Stomach (tissue), 9 donors: ENCODE data around the gene TMEM185A. TPM values are rescaled to one million over a fixed set of nuclear protein-coding genes. Genes with fewer than 3 reads are reported as not detected.

Source experiments
- DNase-seq, 2 donors: peaks; one replicate each; pipeline versions ENCODE4 v3.0.0 to v3.0.0-alpha.2; 2013 to 2019
- H3K27ac ChIP-seq, 5 donors: fragments of 200-600 bp in 4 of 5; sonication (generic) in 4 of 5; one replicate each; pipeline ENCODE4 v1.5.1; 2013 to 2019; ENCODE audit warnings: mild to moderate bottlenecking in 1 of 5, moderate library complexity in 1 of 5
- H3K27me3 ChIP-seq, 3 donors: fragments of 200-600 bp; sonication (generic); one replicate each; pipeline ENCODE4 v1.5.1; 2017 to 2019; ENCODE audit warnings: mixed run types in 1 of 3
- H3K36me3 ChIP-seq, 4 donors: fragments of 200-600 bp; sonication (generic); 1 replicate in 3 of 4; 2 replicates in 1 of 4; pipeline ENCODE4 v1.5.1; 2016 to 2019
- H3K4me1 ChIP-seq, 4 donors: fragments of 200-600 bp; sonication (generic); one replicate each; pipeline ENCODE4 v1.5.1; 2016 to 2019
- H3K4me3 ChIP-seq, 4 donors: fragments of 200-600 bp; sonication (generic) in 3 of 4; one replicate each; pipeline ENCODE4 v1.5.1; 2016 to 2019; ENCODE audit warnings: mild to moderate bottlenecking in 1 of 4
- H3K9me3 ChIP-seq, 4 donors: fragments of 200-600 bp; sonication (generic); one replicate each; pipeline ENCODE4 v1.5.1; 2016 to 2019
- EP300 ChIP-seq: sonication (generic); formaldehyde crosslinking; IDR thresholded peaks from one replicate; pipeline ENCODE4 v1.6.1; 2017; ENCODE audit warnings: antibody characterized with exemption
- POLR2A ChIP-seq, 4 donors: fragments of 450-650 bp; IDR thresholded peaks; one replicate each; pipeline ENCODE4 v1.6.1; 2016; ENCODE audit warnings: antibody characterized with exemption in 4 of 4, control low read depth in 2 of 4, mild to moderate bottlenecking in 1 of 4, moderate library complexity in 1 of 4
- POLR2AphosphoS5 ChIP-seq, 3 donors: sonication (generic); formaldehyde crosslinking; IDR thresholded peaks; one replicate each; pipeline ENCODE4 v1.6.1; 2016; ENCODE audit warnings: antibody characterized with exemption in 3 of 3
- WGBS, 5 donors: extraction: QIAGEN DNeasy Blood & Tissue Kit in 3 of 5; methylation state at CpG; one replicate each; pipeline versions ENCODE4 v1.1.5 to v1.1.7; 2013 to 2018; 5-methylcytosine and 5-hydroxymethylcytosine counted together
- intact Hi-C: fragments of 100-400 bp; cut with DNase I; formaldehyde crosslinking; loops from one replicate; pipeline ENCODE4 v1.15.1; 2023; ENCODE audit warnings: low total_unique reads
- polyA plus RNA-seq, 3 donors: library from polyadenylated mRNA; stranded (reverse); fragments of 200-250 nt; gene quantifications; one replicate each; pipeline ENCODE4 v1.2.3, GENCODE V29; 2013
- total RNA-seq, 5 donors: library from RNA; depleted of rRNA; stranded (reverse); fragments of >200 nt; gene quantifications; one replicate each; pipeline versions ENCODE4 v1.1.0 to v1.2.3, GENCODE V29; 2014 to 2016
- TF ChIP-seq, protein P1 (sequence below), 7 experiments: fragments of 450-650 bp in 4 of 7; fragments of 200-600 bp in 3 of 7; sonication (generic) in 3 of 7; IDR thresholded peaks; one replicate each; pipeline ENCODE4 v1.5.1; 2016 to 2019; ENCODE audit warnings: antibody characterized with exemption in 7 of 7, control low read depth in 2 of 7, mild to moderate bottlenecking in 1 of 7
- donor health status: healthy with polysubstance abuse.
- donor health status: Bipolar disorder and iron deficiency.
- donor health status: healthy.

TMEM185A gene
- total and polyA plus RNA-seq, 8 donors: 3.5 to 22.0 (median 14.8) TPM

DNA sequence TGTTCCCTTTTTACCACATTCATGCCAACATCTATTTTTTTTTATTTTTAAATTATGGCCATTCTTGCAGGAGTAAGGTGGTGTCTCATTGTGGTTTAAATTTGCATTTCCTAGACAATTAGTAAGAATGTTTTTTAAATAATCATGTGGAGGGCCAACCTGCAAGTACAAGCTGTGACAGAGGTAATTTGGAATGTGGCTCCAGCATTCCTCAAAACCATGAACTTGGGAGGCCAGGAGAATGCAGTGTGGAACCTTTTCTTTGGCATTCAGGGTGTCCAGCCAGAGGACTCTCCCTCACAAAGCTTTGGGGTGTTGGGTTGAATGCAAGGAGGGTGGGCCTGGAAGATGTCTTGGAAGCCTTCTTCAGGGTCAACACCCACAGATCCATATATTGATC, 7.3 kb upstream of the TMEM185A start:
- TF ChIP-seq EP300 (no peak), POLR2AphosphoS5 (IDR thresholded peaks at IDR 0.05) (no peak), POLR2A (IDR thresholded peaks at IDR 0.05) (no peak)
- TF ChIP-seq, protein P1, sequence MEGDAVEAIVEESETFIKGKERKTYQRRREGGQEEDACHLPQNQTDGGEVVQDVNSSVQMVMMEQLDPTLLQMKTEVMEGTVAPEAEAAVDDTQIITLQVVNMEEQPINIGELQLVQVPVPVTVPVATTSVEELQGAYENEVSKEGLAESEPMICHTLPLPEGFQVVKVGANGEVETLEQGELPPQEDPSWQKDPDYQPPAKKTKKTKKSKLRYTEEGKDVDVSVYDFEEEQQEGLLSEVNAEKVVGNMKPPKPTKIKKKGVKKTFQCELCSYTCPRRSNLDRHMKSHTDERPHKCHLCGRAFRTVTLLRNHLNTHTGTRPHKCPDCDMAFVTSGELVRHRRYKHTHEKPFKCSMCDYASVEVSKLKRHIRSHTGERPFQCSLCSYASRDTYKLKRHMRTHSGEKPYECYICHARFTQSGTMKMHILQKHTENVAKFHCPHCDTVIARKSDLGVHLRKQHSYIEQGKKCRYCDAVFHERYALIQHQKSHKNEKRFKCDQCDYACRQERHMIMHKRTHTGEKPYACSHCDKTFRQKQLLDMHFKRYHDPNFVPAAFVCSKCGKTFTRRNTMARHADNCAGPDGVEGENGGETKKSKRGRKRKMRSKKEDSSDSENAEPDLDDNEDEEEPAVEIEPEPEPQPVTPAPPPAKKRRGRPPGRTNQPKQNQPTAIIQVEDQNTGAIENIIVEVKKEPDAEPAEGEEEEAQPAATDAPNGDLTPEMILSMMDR (IDR thresholded peaks at IDR 0.05): no peak
- H3K4me1 ChIP-seq: no peaks in the 10 kb centered on the region
- no peak for DNase-seq
- peaks cover 0 to 11% (median 0%) of the 10 kb centered on the region in 3 donors for H3K27me3 ChIP-seq
- H3K27ac ChIP-seq: no peak overlapping the region
- peaks cover 0 to 11% (median 5%) of the 10 kb centered on the region in 4 donors for H3K9me3 ChIP-seq
- no peaks in the 10 kb centered on the region for H3K36me3 ChIP-seq
- intact Hi-C loops: no loop called here
- H3K4me3 ChIP-seq: no peak overlapping the region

DNA sequence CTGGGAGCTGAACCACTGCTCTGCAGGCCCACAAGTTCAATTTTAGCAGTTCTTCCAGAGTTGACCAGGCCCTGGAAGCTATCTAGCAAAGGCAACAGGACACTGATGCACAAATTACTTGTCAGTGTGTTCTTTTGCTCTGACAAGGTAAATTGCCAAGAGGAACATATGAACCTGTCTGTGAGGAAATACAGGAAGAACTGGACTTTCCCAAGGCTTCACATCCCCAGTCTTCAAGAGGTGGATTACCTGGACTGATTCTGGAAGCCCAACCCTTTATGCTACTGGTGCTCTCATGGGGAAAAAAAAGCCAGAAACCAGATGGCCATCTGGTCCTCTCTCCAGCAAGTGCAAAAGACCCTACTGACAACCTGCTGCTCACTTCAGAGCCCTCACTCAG, 1.9 kb upstream of the TMEM185A start:
- H3K27ac ChIP-seq: no peak overlapping the region
- no peak overlapping the region for H3K4me3 ChIP-seq
- H3K27me3 ChIP-seq: peaks cover 0 to 5% (median 0%) of the 10 kb centered on the region in 3 donors
- intact Hi-C loops: no loop called here
- H3K4me1 ChIP-seq: peaks cover 3 to 21% (median 16%) of the 10 kb centered on the region in 4 donors
- no peaks in the 10 kb centered on the region for H3K36me3 ChIP-seq
- peaks cover 0 to 11% (median 5%) of the 10 kb centered on the region in 4 donors for H3K9me3 ChIP-seq
- TF ChIP-seq, protein P1 (IDR thresholded peaks at IDR 0.05): no peak
- TF ChIP-seq EP300: no peak
- no peak for TF ChIP-seq POLR2A (IDR thresholded peaks at IDR 0.05)
- TF ChIP-seq POLR2AphosphoS5 (IDR thresholded peaks at IDR 0.05): no peak
- no peak for DNase-seq

DNA sequence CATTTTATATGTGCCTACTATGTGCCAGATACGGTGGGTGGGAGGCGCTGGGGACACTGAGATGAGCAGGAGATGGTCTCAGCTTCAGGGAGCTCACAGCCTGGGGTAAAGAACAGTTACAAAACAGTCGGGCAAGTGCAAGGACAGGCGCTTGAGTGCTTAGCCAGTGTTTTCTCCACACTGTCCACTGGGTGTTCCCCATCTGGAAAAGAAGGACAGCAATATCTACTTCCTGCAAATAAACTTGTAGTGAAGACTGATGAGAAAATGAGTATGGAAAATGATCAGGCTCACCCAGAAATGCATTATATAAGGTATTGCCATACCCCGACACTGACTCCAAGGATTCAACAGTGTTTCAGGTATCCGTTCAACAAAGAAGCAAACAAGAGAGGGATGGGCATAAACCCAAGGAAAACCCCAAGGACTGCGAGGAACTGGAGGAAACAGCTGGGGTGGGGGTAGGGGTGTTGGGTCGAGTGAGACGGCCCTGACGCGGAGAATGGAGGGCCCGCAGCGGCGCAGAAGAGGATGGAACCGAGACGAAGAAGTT, 835 bp downstream of the TMEM185A start:
- intact Hi-C loops: no loop called here
- DNase-seq: peak in 1 of 2 donors; percentile 47
- H3K4me3 ChIP-seq: peak overlapping the region; percentile 64 to 91 (median 74)
- WGBS, 5 donors: 6 to 49% (median 14%) methylated on average over 8 to 16 of the region's 16 CpGs
- TF ChIP-seq POLR2A (IDR thresholded peaks at IDR 0.05): no peak
- H3K4me1 ChIP-seq: peaks cover 3 to 21% (median 19%) of the 10 kb centered on the region in 4 donors
- no peaks in the 10 kb centered on the region for H3K9me3 ChIP-seq
- no peaks in the 10 kb centered on the region for H3K36me3 ChIP-seq
- no peaks in the 10 kb centered on the region for H3K27me3 ChIP-seq
- H3K27ac ChIP-seq: peak overlapping the region in 4 of 5 donors; percentile 58 to 81 (median 71)

DNA sequence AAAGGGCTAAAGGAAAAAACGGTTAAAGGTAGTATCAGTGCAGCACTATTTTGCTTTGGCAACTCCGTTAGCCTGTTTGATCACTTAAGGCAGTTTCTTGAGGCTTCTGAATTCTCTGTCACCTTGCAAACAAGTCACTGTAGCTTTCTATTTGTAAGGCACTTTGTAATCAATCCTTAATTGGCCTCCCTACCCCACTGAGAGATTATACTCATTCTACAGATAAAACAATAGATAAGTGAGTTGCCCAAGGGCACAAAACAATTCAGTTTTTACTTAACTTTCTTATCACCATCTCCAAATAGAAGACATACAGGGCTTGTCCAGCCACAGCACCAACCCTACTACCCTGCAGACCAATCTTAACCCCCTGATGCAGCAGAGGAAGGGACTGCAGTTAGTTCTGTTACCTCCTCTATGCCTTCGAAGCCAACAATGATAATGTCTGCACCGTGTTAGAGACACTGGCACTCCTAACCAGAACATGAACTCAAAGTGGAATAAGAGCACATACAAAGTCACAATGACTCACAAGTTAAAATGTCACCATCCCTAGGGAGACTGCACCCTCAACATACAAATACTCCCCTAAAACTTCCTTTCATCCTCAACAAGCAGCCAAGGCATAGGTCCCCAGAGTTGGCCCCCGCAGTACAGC, 1.7 kb downstream of the TMEM185A start:
- peaks cover 3 to 21% (median 19%) of the 10 kb centered on the region in 4 donors for H3K4me1 ChIP-seq
- intact Hi-C loops: no loop called here
- no peak overlapping the region for H3K27ac ChIP-seq
- H3K36me3 ChIP-seq: no peaks in the 10 kb centered on the region
- peak overlapping the region in 1 of 4 donors; percentile 91 for H3K4me3 ChIP-seq
- no peaks in the 10 kb centered on the region for H3K27me3 ChIP-seq
- TF ChIP-seq POLR2A (IDR thresholded peaks at IDR 0.05): no peak
- TF ChIP-seq EP300: no peak
- TF ChIP-seq, protein P1 (IDR thresholded peaks at IDR 0.05): no peak
- no peak for TF ChIP-seq POLR2AphosphoS5 (IDR thresholded peaks at IDR 0.05)
- 47 to 73% (median 50%) methylated on average over 5 of the region's 5 CpGs for WGBS, 5 donors
- no peaks in the 10 kb centered on the region for H3K9me3 ChIP-seq
- DNase-seq: no peak

DNA sequence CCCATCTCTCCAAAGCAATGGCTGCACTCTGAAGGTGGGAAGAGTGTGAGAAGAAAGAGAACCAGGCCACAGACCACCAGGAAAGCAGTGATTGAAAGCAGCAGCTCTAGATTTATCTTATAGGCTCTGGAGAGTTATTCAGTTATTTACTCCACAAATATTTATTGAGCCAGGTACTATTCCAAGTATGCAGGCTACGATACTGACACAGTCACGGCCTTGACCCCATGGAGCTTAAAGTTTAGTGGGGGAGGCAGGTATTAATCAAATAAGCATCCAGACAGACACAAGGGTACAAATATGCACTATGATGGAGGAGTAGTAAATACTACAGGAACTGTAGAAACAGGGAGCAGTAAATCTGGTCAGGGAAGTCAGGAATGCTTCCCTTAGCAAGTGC, 2.8 kb downstream of the TMEM185A start:
- no peak for DNase-seq
- H3K27ac ChIP-seq: no peak overlapping the region
- no peaks in the 10 kb centered on the region for H3K27me3 ChIP-seq
- H3K4me1 ChIP-seq: peaks cover 3 to 21% (median 19%) of the 10 kb centered on the region in 4 donors
- intact Hi-C loops: no loop called here
- no peak for TF ChIP-seq POLR2A (IDR thresholded peaks at IDR 0.05)
- no peak for TF ChIP-seq EP300
- TF ChIP-seq, protein P1 (IDR thresholded peaks at IDR 0.05): no peak
- TF ChIP-seq POLR2AphosphoS5 (IDR thresholded peaks at IDR 0.05): no peak
- 42 to 63% (median 50%) methylated on average over 2 of the region's 2 CpGs for WGBS, 5 donors
- no peaks in the 10 kb centered on the region for H3K36me3 ChIP-seq
- H3K9me3 ChIP-seq: no peaks in the 10 kb centered on the region
- no peak overlapping the region for H3K4me3 ChIP-seq
